Muscle of back (tissue), 11 donors: Measurements from ENCODE around the gene ORC5. TPM values are rescaled to one million over a fixed set of nuclear protein-coding genes. Genes with fewer than 3 reads are reported as not detected.

Experiments
- DNase-seq, 3 donors: peaks; one replicate each; pipeline versions ENCODE4 v3.0.0 to v3.0.0-alpha.2; 2013
- polyA plus RNA-seq, 10 donors: library from polyadenylated mRNA; unstranded; fragments of 120-200 nt; gene quantifications; one replicate each; pipeline ENCODE4 v1.2.1, GENCODE V29; 2013; ENCODE audit not compliant: insufficient read length in 10 of 10

The ORC5 gene
- polyA plus RNA-seq, 10 donors = 13.0 to 18.3 (median 16.2) TPM

GRCh38 chr7:104127204-104127603, 80.6 kb downstream of the ORC5 start:
- peak in 1 of 3 donors; percentile 7 for DNase-seq

GRCh38 chr7:104126411-104126841, 81.4 kb downstream of the ORC5 start:
- DNase-seq = peak in 2 of 3 donors; percentile 5 to 13

GRCh38 chr7:104124893-104125477, 82.8 kb downstream of the ORC5 start:
- no peak for DNase-seq

GRCh38 chr7:104124469-104124868, 83.3 kb downstream of the ORC5 start:
- no peak for DNase-seq

GRCh38 chr7:104123786-104124185, 84.0 kb downstream of the ORC5 start:
- no peak for DNase-seq

GRCh38 chr7:104113788-104114187, 94.0 kb downstream of the ORC5 start:
- DNase-seq = no peak

- DNase-seq = no peak
Measured at GRCh38 chr7:104112623-104113022, 95.2 kb downstream of the ORC5 start.

- no peak for DNase-seq
Measured at GRCh38 chr7:104111271-104111670, 96.5 kb downstream of the ORC5 start.

- DNase-seq = no peak
Measured at GRCh38 chr7:104106108-104106905, 101.5 kb downstream of the ORC5 start.

GRCh38 chr7:104098890-104099289, 108.9 kb downstream of the ORC5 start:
- DNase-seq = no peak

- DNase-seq = no peak
Measured at GRCh38 chr7:104096683-104097082, 111.1 kb downstream of the ORC5 start.

- DNase-seq = no peak
Measured at GRCh38 chr7:104093127-104093526, 114.7 kb downstream of the ORC5 start.

GRCh38 chr7:104091242-104091641, 116.6 kb downstream of the ORC5 start:
- DNase-seq = no peak

GRCh38 chr7:104089612-104090011, 118.2 kb downstream of the ORC5 start:
- no peak for DNase-seq

GRCh38 chr7:104089061-104089460, 118.8 kb downstream of the ORC5 start:
- no peak for DNase-seq

Other genes with a start within 250 kb of the ORC5 start
- 10 to 100 TPM in 1 of 10 donors, 1 to 10 TPM in 9; 4.5 to 14.3 (median 7.3) TPM for gene RELN, start 218.4 kb downstream of the ORC5 start, polyA plus RNA-seq
- under 1 TPM in 2 of 10 donors, not detected in 8; 0.08 to 0.13 TPM for gene LHFPL3, start 120.6 kb upstream of the ORC5 start, polyA plus RNA-seq